ENCODE results near the gene FAM161A.

Gene FAM161A

GRCh38 chr2:61775956-61776570 is 77.8 kb downstream of the FAM161A start:
- TF ChIP-seq MAX (IDR thresholded peaks at IDR 0.05) (no peak), ZBTB7A (IDR thresholded peaks at IDR 0.05; ENCODE audit: low read depth) (no peak), CEBPB (IDR thresholded peaks at IDR 0.05) (no peak), USF1 (IDR thresholded peaks at IDR 0.05) (no peak), RAD21 (IDR thresholded peaks at IDR 0.05; ENCODE audit: low read depth) (no peak), EP300 (IDR thresholded peaks at IDR 0.05; ENCODE audit: borderline replicate concordance) (no peak), CREB1 (IDR thresholded peaks at IDR 0.05; ENCODE audit: low read depth) (no peak), EGR1 (IDR thresholded peaks at IDR 0.05) (no peak), FOXM1 (IDR thresholded peaks at IDR 0.05; ENCODE audit: borderline replicate concordance, low read depth) (no peak), NFIC (IDR thresholded peaks at IDR 0.05) (no peak), TAF1 (IDR thresholded peaks at IDR 0.05; ENCODE audit: low read depth) (no peak), YY1 (IDR thresholded peaks at IDR 0.05; ENCODE audit: low read depth) (no peak), REST (IDR thresholded peaks at IDR 0.05; ENCODE audit: low read depth) (no peak), TCF12 (IDR thresholded peaks at IDR 0.05; ENCODE audit: low read depth) (no peak), TEAD4 (IDR thresholded peaks at IDR 0.05) (no peak)

Data from Ishikawa (cell line).